NCI-H128 (cell line): Measurements from ENCODE around the gene MAP3K5.
"Not testable (repeated sequence)": the region's sequence is repeated elsewhere in the genome, so short reads cannot be mapped to it uniquely, and the experiment has no call there.

Experiments used
- DNase-seq: peaks from one replicate; lab custom pipeline; 2025; ENCODE audit not compliant: unreplicated experiment; lab: John Stamatoyannopoulos, UW

Gene MAP3K5

GRCh38 chr6:136612666-136613389 lies 179.4 kb downstream of the MAP3K5 start:
- no peak for DNase-seq

GRCh38 chr6:136611746-136612145 lies 180.5 kb downstream of the MAP3K5 start:
- DNase-seq: no peak

- DNase-seq: no peak
Observed at GRCh38 chr6:136611133-136611532, 181.1 kb downstream of the MAP3K5 start.

- no peak for DNase-seq
Observed at GRCh38 chr6:136609873-136610706, 182.2 kb downstream of the MAP3K5 start.

GRCh38 chr6:136608991-136609390 lies 183.3 kb downstream of the MAP3K5 start:
- DNase-seq: no peak

GRCh38 chr6:136607932-136608772 lies 184.1 kb downstream of the MAP3K5 start:
- no peak for DNase-seq

GRCh38 chr6:136607204-136607931 lies 184.9 kb downstream of the MAP3K5 start:
- no peak for DNase-seq

GRCh38 chr6:136604928-136605510 lies 187.3 kb downstream of the MAP3K5 start:
- no peak for DNase-seq

GRCh38 chr6:136604328-136604825 lies 187.9 kb downstream of the MAP3K5 start:
- no peak for DNase-seq

- DNase-seq: no peak
Observed at GRCh38 chr6:136600818-136601217, 191.5 kb downstream of the MAP3K5 start.

GRCh38 chr6:136599329-136600011 lies 192.8 kb downstream of the MAP3K5 start:
- no peak for DNase-seq

GRCh38 chr6:136598048-136598447 lies 194.2 kb downstream of the MAP3K5 start:
- DNase-seq: no peak

GRCh38 chr6:136594671-136595070 lies 197.6 kb downstream of the MAP3K5 start:
- no peak for DNase-seq

- no peak for DNase-seq
Observed at GRCh38 chr6:136593748-136594490, 198.4 kb downstream of the MAP3K5 start.

GRCh38 chr6:136592930-136593673 lies 199.2 kb downstream of the MAP3K5 start:
- DNase-seq: no peak

- no peak for DNase-seq
Observed at GRCh38 chr6:136591617-136592016, 200.7 kb downstream of the MAP3K5 start.

- DNase-seq: not testable (repeated sequence)
Observed at GRCh38 chr6:136590846-136591245, 201.4 kb downstream of the MAP3K5 start.

- no peak for DNase-seq
Observed at GRCh38 chr6:136587527-136587926, 204.8 kb downstream of the MAP3K5 start.
